Uterus (tissue), 4 donors: Measurements from ENCODE around the gene PHLDB3. TPM values are rescaled to one million over a fixed set of nuclear protein-coding genes. Genes with fewer than 3 reads are reported as not detected.

Source experiments
- DNase-seq, 2 donors: peaks; one replicate each; pipeline ENCODE4 v3.0.0-alpha.2; 2019 to 2020
- H3K27ac ChIP-seq, 2 donors: fragments of 200-600 bp; sonication (generic); 1 replicate in 1 of 2; 2 replicates in 1 of 2; pipeline ENCODE4 v1.5.1; 2016 to 2018
- H3K27me3 ChIP-seq, 2 donors: fragments of 200-600 bp; sonication (generic); one replicate each; pipeline ENCODE4 v1.5.1; 2018 to 2019; ENCODE audit warnings: control low read depth in 1 of 2
- H3K36me3 ChIP-seq, 2 donors: fragments of 200-600 bp; sonication (generic); one replicate each; pipeline ENCODE4 v1.5.1; 2019; ENCODE audit warnings: control low read depth in 1 of 2
- H3K4me1 ChIP-seq, 2 donors: fragments of 200-600 bp; sonication (generic); one replicate each; pipeline ENCODE4 v1.5.1; 2018 to 2019; ENCODE audit warnings: control low read depth in 1 of 2
- H3K4me3 ChIP-seq, 2 donors: fragments of 200-600 bp; sonication (generic); 1 replicate in 1 of 2; 2 replicates in 1 of 2; pipeline ENCODE4 v1.5.1; 2018 to 2019; ENCODE audit warnings: mild to moderate bottlenecking in 1 of 2
- H3K9me3 ChIP-seq, 2 donors: fragments of 200-600 bp; sonication (generic); one replicate each; pipeline ENCODE4 v1.5.1; 2019; ENCODE audit warnings: control low read depth in 1 of 2
- POLR2A ChIP-seq, 2 donors: fragments of 450-650 bp; IDR thresholded peaks; one replicate each; pipeline ENCODE4 v1.6.1; 2016; ENCODE audit warnings: antibody characterized with exemption in 2 of 2, mild to moderate bottlenecking in 1 of 2, moderate library complexity in 1 of 2
- intact Hi-C: fragments of 100-400 bp; cut with DNase I; formaldehyde crosslinking; loops from one replicate; pipeline ENCODE4 v1.15.1; 2023; ENCODE audit warnings: low total_unique reads
- total RNA-seq, 4 donors: library from RNA; depleted of rRNA in 3 of 4; stranded (reverse); fragments of >200 nt in 3 of 4; gene quantifications; one replicate each; pipeline versions ENCODE4 v1.1.0 to v1.2.4, GENCODE V29; 2014 to 2023
- TF ChIP-seq, protein P1 (sequence below), 4 experiments: fragments of 200-600 bp in 2 of 4; fragments of 450-650 bp in 2 of 4; sonication (generic) in 2 of 4; IDR thresholded peaks; one replicate each; pipeline ENCODE4 v1.5.1; 2016 to 2019; ENCODE audit warnings: antibody characterized with exemption in 4 of 4, mild to moderate bottlenecking in 2 of 4, moderate library complexity in 1 of 4
- donor health status: DM: yes; HTN: yes; CAD: no.

PHLDB3 gene
- total RNA-seq, 4 donors from 2014 or later: 0.51 to 27.1 (median 6.1) TPM

DNA sequence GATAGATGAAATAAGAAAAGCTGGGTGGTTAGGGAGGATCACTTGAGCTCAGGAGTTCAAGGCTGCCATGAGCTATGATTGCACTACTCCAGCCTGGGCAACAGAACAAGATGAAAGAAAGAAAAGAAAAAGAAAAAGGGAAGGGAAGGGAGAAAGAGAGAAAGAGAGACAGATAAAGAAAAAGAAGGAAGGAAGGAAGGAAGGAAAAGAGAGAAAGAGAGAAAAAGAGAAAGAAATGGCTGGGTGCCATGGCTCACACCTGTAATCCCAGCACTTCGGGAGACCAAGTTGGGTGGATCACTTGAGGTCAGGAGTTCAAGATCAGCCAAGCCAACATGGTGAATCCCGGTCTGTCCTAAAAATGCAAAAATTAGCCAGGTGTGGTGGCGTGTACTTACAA, 68.8 kb downstream of the PHLDB3 start:
- H3K4me3 ChIP-seq: no peak overlapping the region
- no peaks in the 10 kb centered on the region for H3K27me3 ChIP-seq
- no peak overlapping the region for H3K27ac ChIP-seq
- TF ChIP-seq, protein P1, sequence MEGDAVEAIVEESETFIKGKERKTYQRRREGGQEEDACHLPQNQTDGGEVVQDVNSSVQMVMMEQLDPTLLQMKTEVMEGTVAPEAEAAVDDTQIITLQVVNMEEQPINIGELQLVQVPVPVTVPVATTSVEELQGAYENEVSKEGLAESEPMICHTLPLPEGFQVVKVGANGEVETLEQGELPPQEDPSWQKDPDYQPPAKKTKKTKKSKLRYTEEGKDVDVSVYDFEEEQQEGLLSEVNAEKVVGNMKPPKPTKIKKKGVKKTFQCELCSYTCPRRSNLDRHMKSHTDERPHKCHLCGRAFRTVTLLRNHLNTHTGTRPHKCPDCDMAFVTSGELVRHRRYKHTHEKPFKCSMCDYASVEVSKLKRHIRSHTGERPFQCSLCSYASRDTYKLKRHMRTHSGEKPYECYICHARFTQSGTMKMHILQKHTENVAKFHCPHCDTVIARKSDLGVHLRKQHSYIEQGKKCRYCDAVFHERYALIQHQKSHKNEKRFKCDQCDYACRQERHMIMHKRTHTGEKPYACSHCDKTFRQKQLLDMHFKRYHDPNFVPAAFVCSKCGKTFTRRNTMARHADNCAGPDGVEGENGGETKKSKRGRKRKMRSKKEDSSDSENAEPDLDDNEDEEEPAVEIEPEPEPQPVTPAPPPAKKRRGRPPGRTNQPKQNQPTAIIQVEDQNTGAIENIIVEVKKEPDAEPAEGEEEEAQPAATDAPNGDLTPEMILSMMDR (IDR thresholded peaks at IDR 0.05): no peak
- TF ChIP-seq POLR2A (IDR thresholded peaks at IDR 0.05): no peak
- H3K4me1 ChIP-seq: peaks cover 0 to 3% of the 10 kb centered on the region in 2 donors
- DNase-seq: no peak
- no peaks in the 10 kb centered on the region for H3K36me3 ChIP-seq
- intact Hi-C loops: no loop called here
- H3K9me3 ChIP-seq: no peaks in the 10 kb centered on the region

DNA sequence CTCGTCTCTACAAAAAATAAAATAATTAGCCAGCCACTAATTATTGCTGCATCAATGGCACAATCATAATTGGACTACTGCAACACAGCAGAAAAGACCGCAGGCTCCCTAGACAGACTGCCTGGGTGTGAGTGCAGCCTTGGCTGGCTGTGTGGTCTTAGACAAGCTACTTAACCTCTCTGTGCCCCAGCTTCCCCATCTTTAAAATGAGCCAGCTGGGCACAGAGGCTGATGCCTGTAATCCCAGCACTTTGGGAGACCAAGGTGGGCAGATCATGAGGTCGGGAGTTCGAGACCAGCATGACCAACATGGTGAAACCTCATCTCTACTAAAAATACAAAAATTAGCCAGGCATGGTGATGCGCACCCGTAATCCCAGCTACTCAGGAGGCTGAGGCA, 70.9 kb downstream of the PHLDB3 start:
- TF ChIP-seq POLR2A (IDR thresholded peaks at IDR 0.05): no peak
- TF ChIP-seq, protein P1 (IDR thresholded peaks at IDR 0.05): no peak
- Histone ChIP-seq H3K4me3 (no peak overlapping the region), H3K27me3 (no peaks in the 10 kb centered on the region), H3K36me3 (no peaks in the 10 kb centered on the region), H3K27ac (no peak overlapping the region), H3K4me1 (peaks cover 0 to 3% of the 10 kb centered on the region in 2 donors), H3K9me3 (no peaks in the 10 kb centered on the region)
- intact Hi-C loops: no loop called here
- no peak for DNase-seq

DNA sequence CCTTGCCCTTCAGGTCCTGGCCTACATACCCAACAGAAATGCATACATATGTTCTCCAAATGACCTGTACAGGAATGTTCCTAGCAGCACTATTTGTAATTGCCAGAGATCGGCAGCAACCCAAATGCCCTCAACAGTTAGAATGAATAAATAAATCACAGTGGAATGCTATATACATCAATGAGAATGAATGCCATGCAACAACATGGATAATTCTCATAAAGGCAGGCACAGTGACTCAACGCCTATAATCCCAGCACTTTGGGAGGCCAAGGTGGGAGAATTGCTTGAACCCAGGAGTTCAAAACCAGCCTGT, 71.2 kb downstream of the PHLDB3 start:
- Histone ChIP-seq H3K27me3 (no peaks in the 10 kb centered on the region), H3K4me1 (peaks cover 0 to under 1% of the 10 kb centered on the region in 2 donors), H3K9me3 (no peaks in the 10 kb centered on the region), H3K4me3 (no peak overlapping the region), H3K36me3 (no peaks in the 10 kb centered on the region), H3K27ac (no peak overlapping the region)
- TF ChIP-seq, protein P1 (IDR thresholded peaks at IDR 0.05): no peak
- no peak for TF ChIP-seq POLR2A (IDR thresholded peaks at IDR 0.05)
- DNase-seq: no peak
- intact Hi-C loops: no loop called here

DNA sequence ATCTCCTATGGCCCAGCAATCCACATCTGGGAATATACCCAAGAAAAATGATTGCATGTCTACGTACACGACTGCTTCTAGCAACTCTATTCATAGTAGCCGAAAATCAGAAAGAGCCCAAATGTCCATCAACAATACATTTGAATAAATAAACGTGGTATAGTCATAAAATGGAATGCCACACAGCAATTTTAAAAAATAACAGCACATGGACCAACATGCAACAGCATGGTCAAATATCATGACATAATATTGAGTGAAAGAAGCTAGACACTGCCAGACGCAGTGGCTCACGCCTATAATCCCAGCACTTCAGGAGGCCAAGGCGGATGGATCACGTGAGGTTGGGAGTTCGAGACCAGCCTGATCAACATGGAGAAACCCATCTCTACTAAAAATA, 73.6 kb downstream of the PHLDB3 start:
- TF ChIP-seq, protein P1 (IDR thresholded peaks at IDR 0.05): no peak
- TF ChIP-seq POLR2A (IDR thresholded peaks at IDR 0.05): no peak
- DNase-seq: no peak
- Histone ChIP-seq H3K27me3 (no peaks in the 10 kb centered on the region), H3K9me3 (no peaks in the 10 kb centered on the region), H3K4me3 (no peak overlapping the region), H3K4me1 (no peaks in the 10 kb centered on the region), H3K27ac (no peak overlapping the region), H3K36me3 (no peaks in the 10 kb centered on the region)
- intact Hi-C loops: no loop called here

DNA sequence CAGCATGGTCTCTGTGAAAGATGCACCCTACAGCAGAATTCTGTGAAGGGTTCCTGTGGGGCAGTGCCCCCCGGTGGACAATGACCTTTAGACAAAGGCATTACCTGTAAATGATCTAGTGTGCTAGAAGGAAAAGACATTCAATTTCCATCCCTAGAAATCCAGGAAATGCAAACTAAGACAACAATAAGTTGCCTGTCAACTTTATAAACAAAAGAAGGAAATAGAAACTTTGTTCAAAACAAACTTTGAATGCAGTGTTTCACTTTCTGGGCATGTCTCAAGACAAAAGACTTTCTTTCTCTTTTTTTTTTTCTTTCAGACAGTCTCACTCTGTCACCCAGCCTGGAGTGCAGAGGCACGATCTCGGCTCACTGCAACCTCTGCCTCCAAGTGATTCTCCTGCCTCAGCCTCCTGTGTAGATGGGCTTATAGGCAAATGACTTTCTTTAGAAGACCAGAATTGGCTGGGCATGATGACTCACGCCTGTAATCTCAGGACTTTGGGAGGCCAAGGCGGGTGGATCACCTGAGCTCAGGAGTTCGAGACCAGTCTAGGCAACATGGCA, 74.3 kb downstream of the PHLDB3 start:
- Histone ChIP-seq H3K9me3 (no peaks in the 10 kb centered on the region), H3K27me3 (no peaks in the 10 kb centered on the region), H3K4me3 (no peak overlapping the region), H3K27ac (no peak overlapping the region), H3K4me1 (no peaks in the 10 kb centered on the region), H3K36me3 (no peaks in the 10 kb centered on the region)
- TF ChIP-seq, protein P1 (IDR thresholded peaks at IDR 0.05): no peak
- no peak for TF ChIP-seq POLR2A (IDR thresholded peaks at IDR 0.05)
- intact Hi-C loops: no loop called here
- DNase-seq: no peak
